Measurements from ENCODE around the gene LETMD1. TPM values are rescaled to one million over a fixed set of nuclear protein-coding genes. Genes with fewer than 3 reads are reported as not detected.
A peak's percentile ranks its signal among the peaks of the same experiment; 100 is the strongest.

Gene LETMD1
- total and polyA plus RNA-seq, 9 of the 15 experiments (the other 6 are each of a cell fraction or from before 2014, with no cell fraction given) = 58.7 to 163 (median 75.4) TPM

DNA sequence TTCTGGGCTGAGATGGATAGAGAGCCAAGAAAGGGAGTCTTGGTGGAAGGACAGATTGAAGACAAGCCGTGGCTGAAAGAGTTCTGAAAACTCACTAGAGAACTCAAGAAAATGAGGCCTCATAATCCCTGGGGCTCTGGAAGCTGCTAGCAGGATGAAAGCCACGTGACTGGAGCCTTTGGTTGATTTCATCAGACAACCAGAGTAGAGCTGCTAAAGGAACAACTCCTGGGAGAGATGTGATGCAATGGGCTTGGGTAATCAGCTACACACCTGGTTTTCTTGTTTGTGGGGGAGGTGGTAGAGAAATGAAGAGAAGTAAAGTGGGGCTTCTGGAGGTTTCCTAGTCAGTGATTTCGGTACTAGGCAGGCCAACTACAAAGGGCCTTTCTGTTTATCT is 21.9 kb downstream of the LETMD1 start (continued):
- TF ChIP-seq, protein P1, sequence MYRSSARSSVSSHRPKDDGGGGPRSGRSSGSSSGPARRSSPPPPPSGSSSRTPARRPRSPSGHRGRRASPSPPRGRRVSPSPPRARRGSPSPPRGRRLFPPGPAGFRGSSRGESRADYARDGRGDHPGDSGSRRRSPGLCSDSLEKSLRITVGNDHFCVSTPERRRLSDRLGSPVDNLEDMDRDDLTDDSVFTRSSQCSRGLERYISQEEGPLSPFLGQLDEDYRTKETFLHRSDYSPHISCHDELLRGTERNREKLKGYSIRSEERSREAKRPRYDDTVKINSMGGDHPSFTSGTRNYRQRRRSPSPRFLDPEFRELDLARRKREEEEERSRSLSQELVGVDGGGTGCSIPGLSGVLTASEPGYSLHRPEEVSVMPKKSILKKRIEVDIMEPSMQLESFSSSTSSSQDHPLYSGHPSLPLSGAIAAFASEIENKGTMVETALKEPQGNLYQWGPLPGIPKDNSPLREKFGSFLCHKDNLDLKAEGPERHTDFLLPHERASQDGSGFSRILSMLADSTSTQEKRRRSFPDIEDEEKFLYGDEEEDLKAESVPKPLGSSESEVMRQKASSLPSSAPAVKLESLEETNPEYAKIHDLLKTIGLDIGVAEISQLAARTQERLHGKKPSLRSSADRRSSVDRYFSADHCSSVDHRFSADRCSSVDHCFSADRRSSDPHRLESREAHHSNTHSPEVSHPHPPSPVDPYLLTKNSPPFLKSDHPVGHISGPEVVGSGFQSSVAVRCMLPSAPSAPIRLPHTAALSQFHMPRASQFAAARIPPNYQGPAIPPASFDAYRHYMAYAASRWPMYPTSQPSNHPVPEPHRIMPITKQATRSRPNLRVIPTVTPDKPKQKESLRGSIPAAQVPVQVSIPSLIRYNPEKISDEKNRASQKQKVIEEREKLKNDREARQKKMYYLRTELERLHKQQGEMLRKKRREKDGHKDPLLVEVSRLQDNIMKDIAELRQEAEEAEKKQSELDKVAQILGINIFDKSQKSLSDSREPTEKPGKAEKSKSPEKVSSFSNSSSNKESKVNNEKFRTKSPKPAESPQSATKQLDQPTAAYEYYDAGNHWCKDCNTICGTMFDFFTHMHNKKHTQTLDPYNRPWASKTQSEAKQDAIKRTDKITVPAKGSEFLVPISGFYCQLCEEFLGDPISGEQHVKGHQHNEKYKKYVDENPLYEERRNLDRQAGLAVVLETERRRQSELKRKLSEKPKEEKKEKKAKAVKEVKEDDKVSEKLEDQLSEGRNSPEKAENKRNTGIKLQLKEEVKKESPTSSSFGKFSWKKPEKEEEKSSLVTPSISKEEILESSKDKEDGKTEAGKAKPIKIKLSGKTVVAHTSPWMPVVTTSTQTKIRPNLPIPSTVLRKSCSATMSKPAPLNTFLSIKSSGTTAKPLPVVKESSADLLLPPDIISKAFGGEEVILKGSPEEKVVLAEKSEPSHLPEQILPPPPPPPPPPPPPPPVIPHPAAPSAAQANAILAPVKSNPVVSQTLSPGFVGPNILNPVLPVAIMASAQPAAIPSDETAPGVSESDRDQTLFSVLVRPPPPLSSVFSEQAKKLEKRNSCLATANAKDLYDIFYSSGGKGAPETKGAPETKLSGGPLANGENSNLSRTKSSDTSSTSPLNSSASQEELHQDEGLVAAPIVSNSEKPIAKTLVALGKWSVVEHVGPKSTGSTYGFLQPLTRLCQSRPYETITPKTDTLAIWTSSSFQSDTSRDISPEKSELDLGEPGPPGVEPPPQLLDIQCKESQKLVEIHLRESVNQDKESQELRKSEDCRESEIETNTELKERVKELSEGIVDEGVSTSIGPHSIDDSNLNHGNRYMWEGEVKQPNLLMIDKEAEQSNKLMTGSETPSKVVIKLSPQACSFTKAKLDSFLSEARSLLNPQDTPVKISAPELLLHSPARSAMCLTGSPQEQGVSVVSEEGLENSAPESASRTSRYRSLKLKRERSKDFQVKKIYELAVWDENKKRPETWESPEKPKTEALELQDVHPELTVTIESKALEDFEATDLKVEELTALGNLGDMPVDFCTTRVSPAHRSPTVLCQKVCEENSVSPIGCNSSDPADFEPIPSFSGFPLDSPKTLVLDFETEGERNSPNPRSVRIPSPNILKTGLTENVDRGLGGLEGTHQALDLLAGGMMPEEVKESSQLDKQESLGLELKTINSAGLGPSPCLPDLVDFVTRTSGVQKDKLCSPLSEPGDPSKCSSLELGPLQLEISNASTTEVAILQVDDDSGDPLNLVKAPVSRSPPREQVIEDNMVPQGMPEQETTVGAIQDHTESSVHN (IDR thresholded peaks at IDR 0.05; ENCODE audit: borderline replicate concordance in 1 of 2, low read depth in 1 of 2) = peak in 1 of 2 experiments; percentile 57; a peak in 1 of 4 replicates
- peak; percentile 61; the same call in 1 of the 2 replicates for TF ChIP-seq ARID1B (IDR thresholded peaks at IDR 0.05)
- no peak for TF ChIP-seq NELFE (IDR thresholded peaks at IDR 0.05; ENCODE audit: insufficient read depth, insufficient read length)
- TF ChIP-seq, protein P2, sequence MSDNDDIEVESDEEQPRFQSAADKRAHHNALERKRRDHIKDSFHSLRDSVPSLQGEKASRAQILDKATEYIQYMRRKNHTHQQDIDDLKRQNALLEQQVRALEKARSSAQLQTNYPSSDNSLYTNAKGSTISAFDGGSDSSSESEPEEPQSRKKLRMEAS (CRISPR knock-in tag; IDR thresholded peaks at IDR 0.05) = no peak
- no peak for TF ChIP-seq FOXP1 (CRISPR knock-in tag; IDR thresholded peaks at IDR 0.05)
- TF ChIP-seq ZNF699 (CRISPR knock-in tag; IDR thresholded peaks at IDR 0.05; ENCODE audit: insufficient replicate concordance) = no peak
- no peak for TF ChIP-seq CBX2 (IDR thresholded peaks at IDR 0.05; ENCODE audit: insufficient read depth, low read length, poor library complexity, severe bottlenecking)
- TF ChIP-seq MCM2 (IDR thresholded peaks at IDR 0.05; ENCODE audit: low read depth) = no peak
- TF ChIP-seq, protein P3, sequence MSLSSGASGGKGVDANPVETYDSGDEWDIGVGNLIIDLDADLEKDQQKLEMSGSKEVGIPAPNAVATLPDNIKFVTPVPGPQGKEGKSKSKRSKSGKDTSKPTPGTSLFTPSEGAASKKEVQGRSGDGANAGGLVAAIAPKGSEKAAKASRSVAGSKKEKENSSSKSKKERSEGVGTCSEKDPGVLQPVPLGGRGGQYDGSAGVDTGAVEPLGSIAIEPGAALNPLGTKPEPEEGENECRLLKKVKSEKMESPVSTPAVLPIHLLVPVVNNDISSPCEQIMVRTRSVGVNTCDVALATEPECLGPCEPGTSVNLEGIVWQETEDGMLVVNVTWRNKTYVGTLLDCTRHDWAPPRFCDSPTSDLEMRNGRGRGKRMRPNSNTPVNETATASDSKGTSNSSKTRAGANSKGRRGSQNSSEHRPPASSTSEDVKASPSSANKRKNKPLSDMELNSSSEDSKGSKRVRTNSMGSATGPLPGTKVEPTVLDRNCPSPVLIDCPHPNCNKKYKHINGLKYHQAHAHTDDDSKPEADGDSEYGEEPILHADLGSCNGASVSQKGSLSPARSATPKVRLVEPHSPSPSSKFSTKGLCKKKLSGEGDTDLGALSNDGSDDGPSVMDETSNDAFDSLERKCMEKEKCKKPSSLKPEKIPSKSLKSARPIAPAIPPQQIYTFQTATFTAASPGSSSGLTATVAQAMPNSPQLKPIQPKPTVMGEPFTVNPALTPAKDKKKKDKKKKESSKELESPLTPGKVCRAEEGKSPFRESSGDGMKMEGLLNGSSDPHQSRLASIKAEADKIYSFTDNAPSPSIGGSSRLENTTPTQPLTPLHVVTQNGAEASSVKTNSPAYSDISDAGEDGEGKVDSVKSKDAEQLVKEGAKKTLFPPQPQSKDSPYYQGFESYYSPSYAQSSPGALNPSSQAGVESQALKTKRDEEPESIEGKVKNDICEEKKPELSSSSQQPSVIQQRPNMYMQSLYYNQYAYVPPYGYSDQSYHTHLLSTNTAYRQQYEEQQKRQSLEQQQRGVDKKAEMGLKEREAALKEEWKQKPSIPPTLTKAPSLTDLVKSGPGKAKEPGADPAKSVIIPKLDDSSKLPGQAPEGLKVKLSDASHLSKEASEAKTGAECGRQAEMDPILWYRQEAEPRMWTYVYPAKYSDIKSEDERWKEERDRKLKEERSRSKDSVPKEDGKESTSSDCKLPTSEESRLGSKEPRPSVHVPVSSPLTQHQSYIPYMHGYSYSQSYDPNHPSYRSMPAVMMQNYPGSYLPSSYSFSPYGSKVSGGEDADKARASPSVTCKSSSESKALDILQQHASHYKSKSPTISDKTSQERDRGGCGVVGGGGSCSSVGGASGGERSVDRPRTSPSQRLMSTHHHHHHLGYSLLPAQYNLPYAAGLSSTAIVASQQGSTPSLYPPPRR (CRISPR knock-in tag; IDR thresholded peaks at IDR 0.05; ENCODE audit: borderline replicate concordance) = no peak
- TF ChIP-seq DPF2 (IDR thresholded peaks at IDR 0.05) = no peak; the same call in 1 of the 2 replicates
- TF ChIP-seq CBFA2T3 (IDR thresholded peaks at IDR 0.05) = peak; percentile 38
- TF ChIP-seq ZNF311 (CRISPR knock-in tag; IDR thresholded peaks at IDR 0.05) = no peak
- no peak for TF ChIP-seq ZNF561 (CRISPR knock-in tag; conservative IDR thresholded peaks at IDR 0.05)
- no peak for TF ChIP-seq ZNF551 (CRISPR knock-in tag; IDR thresholded peaks at IDR 0.05)
- no peak for TF ChIP-seq ZNF224 (CRISPR knock-in tag; IDR thresholded peaks at IDR 0.05)
- TF ChIP-seq RB1 (IDR thresholded peaks at IDR 0.05; ENCODE audit: low read depth) = no peak

All from K562 (cell line).